Cerebellar nuclear complex (tissue), 1 donor: Measurements from ENCODE around the gene KHDC4.
"Not testable (repeated sequence)": the region's sequence is repeated elsewhere in the genome, so short reads cannot be mapped to it uniquely, and the experiment has no call there.

Experiments used
- DNase-seq, 2 experiments: peaks; one replicate each; lab custom pipeline; 2025; lab: John Stamatoyannopoulos, UW

KHDC4 gene

GRCh38 chr1:155900161-155900560, 34.1 kb downstream of the KHDC4 start:
- DNase-seq, result no peak

DNA sequence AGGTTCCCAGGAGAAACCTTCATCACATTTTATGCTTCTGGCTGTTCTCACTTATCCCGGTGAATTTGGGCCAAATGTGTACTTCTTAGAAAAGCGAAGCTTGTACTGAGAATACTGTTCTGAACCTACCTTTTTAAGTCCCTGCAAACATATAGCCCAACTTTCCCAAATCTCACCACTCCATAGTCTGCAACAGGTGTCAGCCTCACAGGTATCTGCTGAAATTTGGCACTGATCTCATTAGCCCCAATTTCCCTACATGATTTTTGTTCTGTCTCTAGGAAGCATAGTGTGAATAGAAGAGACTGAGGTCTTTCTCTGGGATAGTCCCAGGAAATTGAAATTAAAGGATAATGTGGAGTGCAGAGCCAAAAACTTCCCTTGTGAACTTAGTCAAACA, 34.5 kb downstream of the KHDC4 start:
- no peak for DNase-seq

GRCh38 chr1:155898888-155899287, 35.3 kb downstream of the KHDC4 start:
- no peak for DNase-seq

- no peak for DNase-seq
These were observed 36.5 kb downstream of the KHDC4 start for GRCh38 chr1:155897746-155898145.

- DNase-seq, result not testable (repeated sequence)
These were observed 37.7 kb downstream of the KHDC4 start for GRCh38 chr1:155896476-155896875.

- DNase-seq, result not testable (repeated sequence)
These were observed 38.6 kb downstream of the KHDC4 start for GRCh38 chr1:155895617-155896016.

DNA sequence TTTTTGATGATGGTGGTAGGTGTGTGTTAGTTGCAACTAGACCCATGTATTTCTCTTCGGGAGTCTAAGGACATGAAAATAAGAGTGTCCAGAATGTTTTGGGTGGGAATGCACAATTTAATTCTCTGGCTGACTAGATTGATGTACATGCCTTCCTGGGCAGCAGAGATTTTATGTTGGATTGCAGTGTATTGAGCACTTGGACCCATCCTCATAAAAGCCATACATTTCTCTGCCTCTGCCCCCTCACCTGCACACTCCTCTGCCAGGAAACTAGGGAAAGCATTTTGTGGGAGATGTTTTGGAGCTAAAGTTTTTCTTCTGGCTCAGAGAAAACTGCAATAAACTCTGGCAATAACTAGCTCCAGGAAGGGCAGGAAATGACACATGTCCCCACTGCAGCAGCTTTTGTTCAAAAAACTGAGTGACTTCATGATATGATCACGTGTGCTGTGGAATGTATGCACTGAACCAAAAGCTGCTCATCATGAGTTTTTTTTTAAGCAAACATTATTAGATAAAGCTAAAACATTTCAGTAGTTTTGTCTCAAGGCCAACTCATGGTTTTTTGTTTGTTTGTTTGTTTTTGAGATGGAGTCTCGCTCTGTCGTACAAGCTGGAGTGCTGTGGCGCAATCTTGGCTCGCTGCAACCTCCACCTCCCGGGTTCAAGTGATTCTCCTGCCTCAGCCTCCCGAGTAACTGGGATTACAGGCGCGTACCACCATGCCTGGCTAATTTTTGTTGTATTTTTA, 40.6 kb downstream of the KHDC4 start:
- no peak for DNase-seq

DNA sequence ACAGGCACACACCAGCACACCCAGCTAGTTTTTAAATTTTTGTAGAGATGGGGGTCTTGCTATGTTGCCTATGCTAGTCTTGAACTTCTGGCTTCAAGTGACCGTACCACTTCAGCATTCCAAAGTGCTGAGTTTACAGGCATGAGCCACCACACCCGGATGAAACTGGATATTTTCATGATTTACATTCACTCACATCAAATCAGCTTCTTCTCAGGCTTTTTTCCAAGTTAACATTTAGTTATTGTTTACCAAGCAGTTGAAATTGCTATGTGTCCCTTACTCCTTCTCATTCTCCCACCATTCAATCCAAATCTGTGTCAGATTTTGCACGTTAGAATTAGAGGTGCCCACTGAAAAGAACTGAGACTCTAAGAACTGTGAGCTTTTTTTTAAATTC, 41.4 kb downstream of the KHDC4 start:
- DNase-seq, result no peak

DNA sequence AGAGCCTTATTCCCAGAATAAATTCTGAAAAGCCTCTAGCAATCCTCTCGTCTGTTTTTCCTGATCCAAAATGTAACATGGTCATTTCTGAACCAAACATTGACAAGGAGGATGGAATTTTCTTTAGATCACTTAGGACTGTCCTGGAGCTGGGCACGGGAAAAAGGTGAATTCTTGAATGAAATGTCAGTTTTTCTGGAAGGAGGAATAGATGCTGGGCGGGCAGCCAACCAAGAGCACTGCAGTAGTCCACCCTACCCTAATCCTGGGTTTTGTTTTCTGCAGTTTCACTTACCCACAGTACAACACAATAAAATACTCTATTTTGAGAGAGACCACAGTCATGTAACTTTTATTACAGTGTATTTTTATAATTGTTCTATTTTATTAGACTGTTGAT, 44.0 kb downstream of the KHDC4 start:
- DNase-seq, result no peak

DNA sequence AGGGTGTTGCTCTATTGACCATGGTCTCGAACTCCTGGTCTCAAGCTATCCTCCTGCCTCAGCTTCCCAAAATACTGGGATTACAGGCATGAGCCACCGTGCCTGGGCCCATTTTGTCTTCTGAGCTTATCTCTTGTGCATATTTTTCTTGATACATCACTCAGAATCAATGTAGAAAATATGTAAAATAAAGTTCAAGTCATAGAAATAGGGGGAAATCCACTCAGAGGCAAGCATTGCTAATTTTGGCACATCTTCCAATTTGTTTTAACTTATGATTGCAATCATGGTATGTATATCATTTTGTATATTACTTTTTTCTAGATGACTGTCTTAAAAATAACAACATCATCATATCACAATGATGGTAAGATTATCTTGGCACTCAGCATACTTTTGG, 44.6 kb downstream of the KHDC4 start:
- no peak for DNase-seq

DNA sequence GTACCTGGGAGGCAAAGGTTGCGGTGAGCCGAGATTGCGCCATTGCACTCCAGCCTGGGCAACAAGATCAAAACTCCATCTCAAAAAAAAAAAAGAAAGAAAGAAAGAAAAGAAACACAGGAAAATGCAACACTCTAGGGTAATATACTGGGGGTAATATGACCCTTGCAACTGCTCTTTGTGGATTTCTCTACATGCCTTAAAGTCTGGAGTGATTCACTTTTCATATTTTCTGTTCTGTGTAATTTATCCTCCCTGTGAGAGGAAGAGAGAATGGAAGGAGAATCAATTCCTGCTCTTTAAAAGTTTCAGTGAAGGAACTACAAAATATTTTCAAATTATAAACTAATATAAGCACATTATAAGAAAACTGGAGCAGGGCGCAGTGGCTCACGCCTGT, 45.7 kb downstream of the KHDC4 start:
- no peak for DNase-seq

GRCh38 chr1:155884982-155885381, 49.2 kb downstream of the KHDC4 start:
- DNase-seq, result no peak

GRCh38 chr1:155884031-155884960, 49.9 kb downstream of the KHDC4 start:
- no peak for DNase-seq

- DNase-seq, result no peak
These were observed 51.4 kb downstream of the KHDC4 start for GRCh38 chr1:155882766-155883165.

DNA sequence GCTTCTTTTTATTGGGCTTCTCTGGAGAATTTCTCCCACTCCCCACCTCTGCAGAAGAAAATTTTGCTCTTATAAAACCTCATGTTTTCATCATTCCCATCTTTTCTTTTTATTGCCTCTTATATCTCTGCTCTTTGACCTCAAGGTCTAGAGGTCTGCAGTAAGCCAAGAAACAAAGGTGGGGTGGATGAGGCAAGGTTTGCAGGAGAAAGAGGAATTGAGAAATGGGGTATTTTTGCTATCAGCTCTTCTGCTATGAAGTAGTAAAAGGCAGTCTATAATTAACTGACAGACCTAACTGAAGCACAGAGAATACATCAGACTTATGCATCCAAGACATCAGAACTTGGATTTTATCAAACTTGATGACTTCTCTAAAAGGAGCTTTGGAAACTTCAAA, 52.0 kb downstream of the KHDC4 start:
- no peak for DNase-seq

DNA sequence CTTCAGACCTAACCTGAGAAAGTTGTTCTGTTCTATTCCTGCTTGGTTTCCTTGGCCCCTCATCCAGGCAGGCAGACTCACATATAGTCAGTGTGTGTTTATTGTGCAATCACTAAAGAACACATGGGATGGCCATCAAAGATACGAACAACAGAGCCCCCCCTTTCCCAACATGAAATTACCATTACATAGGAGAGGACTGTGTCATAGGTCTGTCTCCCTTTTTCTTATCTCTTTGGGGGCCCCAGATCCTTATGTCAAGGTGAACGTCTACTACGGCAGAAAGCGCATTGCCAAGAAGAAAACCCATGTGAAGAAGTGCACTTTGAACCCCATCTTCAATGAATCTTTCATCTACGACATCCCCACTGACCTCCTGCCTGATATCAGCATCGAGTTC, 53.3 kb downstream of the KHDC4 start:
- no peak for DNase-seq

GRCh38 chr1:155880251-155880650, 54.0 kb downstream of the KHDC4 start:
- DNase-seq, result no peak

- DNase-seq, result no peak
These were observed 56.3 kb downstream of the KHDC4 start for GRCh38 chr1:155877945-155878344.

GRCh38 chr1:155873860-155874259, 60.4 kb downstream of the KHDC4 start:
- DNase-seq, result no peak

- peak in 1 of 2 experiments; percentile 3 for DNase-seq
These were observed 61.7 kb downstream of the KHDC4 start for GRCh38 chr1:155872527-155872926.

- peak; percentile 57 to 78 for DNase-seq
These were observed 62.8 kb downstream of the KHDC4 start for GRCh38 chr1:155871390-155871789.

DNA sequence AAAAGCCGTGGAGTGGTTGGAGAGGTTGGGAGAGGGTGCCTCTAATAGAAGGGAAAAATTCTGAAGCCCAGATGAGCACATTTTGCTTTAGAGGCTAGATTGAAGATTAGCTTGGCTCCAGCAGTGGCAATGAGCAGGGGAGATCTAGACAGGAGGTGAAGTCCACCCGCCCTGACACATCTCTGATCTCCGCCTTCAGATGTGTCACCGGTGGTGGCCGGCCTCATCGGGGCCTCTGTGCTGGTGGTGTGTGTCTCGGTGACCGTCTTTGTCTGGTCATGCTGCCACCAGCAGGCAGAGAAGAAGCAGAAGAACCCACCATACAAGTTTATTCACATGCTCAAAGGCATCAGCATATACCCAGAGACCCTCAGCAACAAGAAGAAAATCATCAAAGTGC, 66.4 kb downstream of the KHDC4 start:
- DNase-seq, result no peak

DNA sequence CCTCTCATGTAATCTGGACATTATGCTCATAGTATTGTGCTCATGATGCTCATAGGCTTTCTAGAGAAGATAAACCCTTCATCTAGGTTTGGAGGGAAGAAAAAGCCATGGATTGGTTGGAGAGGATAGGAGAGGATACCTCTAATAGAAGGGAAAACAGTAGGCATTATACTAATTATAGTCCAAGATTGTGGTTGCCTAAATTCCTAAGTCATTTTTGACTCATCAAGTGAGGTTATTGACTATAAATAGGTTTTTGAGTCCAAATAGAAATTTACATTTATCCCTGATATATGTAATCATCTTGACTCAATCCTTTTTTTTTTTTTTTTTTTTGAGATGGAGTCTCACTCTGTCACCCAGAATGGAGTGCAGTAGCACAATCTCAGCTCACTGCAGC, 69.8 kb downstream of the KHDC4 start:
- no peak for DNase-seq
